OCI-LY3 (cell line): Measurements from ENCODE around the gene CTTNBP2NL.

ENCODE experiments used
- H2AFZ ChIP-seq: fragments of 200-600, 300-600 bp; shearing (Covaris generic); 2 replicates; pipeline ENCODE4 v1.6.0; 2014; ENCODE audit warnings: antibody characterized with exemption, low read depth, low read length
- H3K27ac ChIP-seq: fragments of 200-600, 300-600 bp; sonication (generic); 2 replicates; pipeline ENCODE4 v1.5.1; 2014; ENCODE audit warnings: mild to moderate bottlenecking, low read length, moderate library complexity, mixed read lengths
- H3K27me3 ChIP-seq: fragments of 200-600, 300-600 bp; sonication (generic); 2 replicates; pipeline ENCODE4 v1.6.1; 2014; ENCODE audit warnings: low read depth, low read length, mixed read lengths
- H3K36me3 ChIP-seq: fragments of 200-600, 300-600 bp; sonication (generic); replicated peaks from 2 replicates; pipeline ENCODE3; 2014; ENCODE audit warnings: low read depth, low read length, mixed read lengths
- H3K4me1 ChIP-seq: fragments of 300-600, 200-600 bp; sonication (generic); 2 replicates; pipeline ENCODE4 v1.6.1; 2014; ENCODE audit warnings: low read length, mixed read lengths
- H3K4me2 ChIP-seq: fragments of 200-600, 300-600 bp; sonication (generic); 2 replicates; pipeline ENCODE4 v1.6.1; 2014; ENCODE audit warnings: low read length, mixed read lengths
- H3K4me3 ChIP-seq: fragments of 300-600, 200-600 bp; sonication (generic); 2 replicates; pipeline ENCODE4 v1.5.1; 2014; ENCODE audit warnings: antibody characterized with exemption, mild to moderate bottlenecking, low read length, moderate library complexity
- H3K79me2 ChIP-seq: fragments of 300-600, 200-600 bp; shearing (Covaris generic); 2 replicates; pipeline ENCODE4 v1.6.1; 2014; ENCODE audit warnings: mild to moderate bottlenecking, low read length, mixed read lengths
- H3K9ac ChIP-seq: fragments of 300-600, 200-600 bp; shearing (Covaris generic); 2 replicates; pipeline ENCODE4 v1.6.0; 2014; ENCODE audit warnings: mild to moderate bottlenecking, low read length, moderate library complexity
- H3K9me3 ChIP-seq: fragments of 200-600, 300-600 bp; shearing (Covaris generic); 2 replicates; pipeline ENCODE4 v1.6.1; 2014; ENCODE audit warnings: low read length, mixed read lengths; ENCODE audit not compliant: insufficient read depth
- H4K20me1 ChIP-seq: fragments of 200-600, 300-600 bp; sonication (generic); 2 replicates; pipeline ENCODE4 v1.6.1; 2016; ENCODE audit warnings: low read length, mixed read lengths; ENCODE audit not compliant: insufficient read depth
- CTCF ChIP-seq: fragments of 200-600, 300-600 bp; sonication (generic); IDR thresholded peaks from 2 replicates; pipeline ENCODE4 v1.5.1; 2014; ENCODE audit warnings: antibody characterized with exemption, low read length, low read depth
- EZH2phosphoT487 ChIP-seq: fragments of 200-600 bp; shearing (Covaris generic); IDR thresholded peaks from 2 replicates; pipeline ENCODE4 v1.6.1; 2018; ENCODE audit warnings: antibody characterized with exemption, mixed run types, low read depth

CTTNBP2NL gene

GRCh38 chr1:112501810-112502641, 106.0 kb downstream of the CTTNBP2NL start:
- Histone ChIP-seq H3K27ac (no peak overlapping the region), H3K9me3 (no peaks in the 10 kb centered on the region), H3K27me3 (no peaks in the 10 kb centered on the region), H3K4me2 (no peak overlapping the region), H3K79me2 (no peaks in the 10 kb centered on the region), H3K36me3 (no peaks in the 10 kb centered on the region), H3K4me1 (no peaks in the 10 kb centered on the region), H3K9ac (no peak overlapping the region), H2AFZ (no peak overlapping the region), H4K20me1 (no peaks in the 10 kb centered on the region), H3K4me3 (no peak overlapping the region)
- TF ChIP-seq CTCF (no peak), EZH2phosphoT487 (no peak)

- H3K27me3 ChIP-seq, result no peaks in the 10 kb centered on the region
- H4K20me1 ChIP-seq, result no peaks in the 10 kb centered on the region
- TF ChIP-seq EZH2phosphoT487 (no peak), CTCF (no peak)
- no peak overlapping the region for H3K9ac ChIP-seq
- H2AFZ ChIP-seq, result no peak overlapping the region
- no peak overlapping the region for H3K27ac ChIP-seq
- H3K36me3 ChIP-seq, result no peaks in the 10 kb centered on the region
- no peak overlapping the region for H3K4me2 ChIP-seq
- no peaks in the 10 kb centered on the region for H3K79me2 ChIP-seq
- no peak overlapping the region for H3K4me3 ChIP-seq
- H3K9me3 ChIP-seq, result no peaks in the 10 kb centered on the region
- H3K4me1 ChIP-seq, result no peaks in the 10 kb centered on the region
These were observed 106.8 kb downstream of the CTTNBP2NL start for GRCh38 chr1:112502826-112503225.

- Histone ChIP-seq H3K4me3 (no peak overlapping the region), H4K20me1 (no peaks in the 10 kb centered on the region), H3K9me3 (no peaks in the 10 kb centered on the region), H3K27me3 (no peaks in the 10 kb centered on the region), H3K4me2 (no peak overlapping the region), H3K27ac (no peak overlapping the region), H3K9ac (no peak overlapping the region), H3K4me1 (no peaks in the 10 kb centered on the region), H3K79me2 (no peaks in the 10 kb centered on the region), H3K36me3 (no peaks in the 10 kb centered on the region), H2AFZ (no peak overlapping the region)
- TF ChIP-seq CTCF (no peak), EZH2phosphoT487 (no peak)
These were observed 108.1 kb downstream of the CTTNBP2NL start for GRCh38 chr1:112504001-112504660.

GRCh38 chr1:112504661-112505399, 108.8 kb downstream of the CTTNBP2NL start:
- no peak overlapping the region for H3K9ac ChIP-seq
- no peak overlapping the region for H3K4me3 ChIP-seq
- H4K20me1 ChIP-seq, result no peaks in the 10 kb centered on the region
- no peaks in the 10 kb centered on the region for H3K9me3 ChIP-seq
- no peak overlapping the region for H3K27ac ChIP-seq
- no peaks in the 10 kb centered on the region for H3K79me2 ChIP-seq
- peak; percentile 27 for TF ChIP-seq CTCF
- TF ChIP-seq EZH2phosphoT487, result no peak
- no peak overlapping the region for H3K4me2 ChIP-seq
- no peak overlapping the region for H2AFZ ChIP-seq
- no peaks in the 10 kb centered on the region for H3K27me3 ChIP-seq
- no peaks in the 10 kb centered on the region for H3K36me3 ChIP-seq
- H3K4me1 ChIP-seq, result no peaks in the 10 kb centered on the region
